AG09319 (cell line): ENCODE measurements around the gene ZNF768.

Experiments used
- DNase-seq: peaks from one replicate; pipeline ENCODE4 v3.0.0-alpha.2; 2010; ENCODE audit warnings: low read depth; ENCODE audit errors: extremely low read depth
- CTCF ChIP-seq: IDR thresholded peaks from 2 replicates; pipeline ENCODE4 v1.5.1; 2011; ENCODE audit warnings: low read depth, mild to moderate bottlenecking, inconsistent platforms, low read length, moderate library complexity

The ZNF768 gene

GRCh38 chr16:30554557-30555314 lies 28.4 kb upstream of the ZNF768 start:
- DNase-seq: no peak
- TF ChIP-seq CTCF: no peak

- DNase-seq: no peak
- no peak for TF ChIP-seq CTCF
Observed at GRCh38 chr16:30553393-30553899, 27.1 kb upstream of the ZNF768 start.

- DNase-seq: no peak
- no peak for TF ChIP-seq CTCF
Observed at GRCh38 chr16:30552956-30553355, 26.6 kb upstream of the ZNF768 start.

- no peak for DNase-seq
Observed at GRCh38 chr16:30551781-30552180, 25.4 kb upstream of the ZNF768 start.

GRCh38 chr16:30548416-30549253 lies 22.3 kb upstream of the ZNF768 start:
- DNase-seq: no peak
- TF ChIP-seq CTCF: no peak

More at GRCh38 chr16:30551781-30552180, 25.4 kb upstream of the ZNF768 start:
- no peak for TF ChIP-seq CTCF

- DNase-seq: no peak
- no peak for TF ChIP-seq CTCF
Observed at GRCh38 chr16:30546115-30546514, 19.7 kb upstream of the ZNF768 start.

- no peak for DNase-seq
- no peak for TF ChIP-seq CTCF
Observed at GRCh38 chr16:30543067-30543466, 16.7 kb upstream of the ZNF768 start.
